HG03108 (cell line): ENCODE results near the gene PIK3CB.
"Not testable (repeated sequence)": the region's sequence is repeated elsewhere in the genome, so short reads cannot be mapped to it uniquely, and the experiment has no call there.

ENCODE experiments used
- ATAC-seq: cut with Tn5 transposase; IDR thresholded peaks from one replicate; pipeline ENCODE4 v1.9.1; 2021; ENCODE audit warnings: moderate library complexity; ENCODE audit not compliant: unreplicated experiment

PIK3CB gene

DNA sequence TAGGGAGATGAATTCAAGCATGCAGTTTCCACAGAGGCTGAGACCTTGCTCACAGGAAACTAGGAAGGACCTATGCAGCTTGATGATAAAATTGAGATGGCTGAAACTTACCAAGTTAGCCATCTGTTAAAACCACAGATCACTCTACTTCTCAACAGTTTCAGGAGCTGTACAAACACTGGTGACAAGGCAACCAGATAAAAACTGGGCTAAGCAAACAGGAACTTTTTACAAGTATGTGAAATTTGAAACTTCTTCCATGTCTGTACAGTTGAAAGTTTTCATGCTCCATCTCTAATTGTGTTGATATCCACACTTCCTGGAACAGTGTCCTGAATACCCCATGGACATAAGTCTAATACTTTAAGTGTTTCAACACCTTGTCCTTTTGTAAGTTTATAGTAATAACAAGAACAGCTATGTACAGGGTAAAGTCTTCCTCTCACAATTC is 147.9 kb downstream of the PIK3CB start:
- peak; percentile 100 for ATAC-seq

GRCh38 chr3:138684396-138684795 is 150.3 kb downstream of the PIK3CB start:
- ATAC-seq, result no peak

DNA sequence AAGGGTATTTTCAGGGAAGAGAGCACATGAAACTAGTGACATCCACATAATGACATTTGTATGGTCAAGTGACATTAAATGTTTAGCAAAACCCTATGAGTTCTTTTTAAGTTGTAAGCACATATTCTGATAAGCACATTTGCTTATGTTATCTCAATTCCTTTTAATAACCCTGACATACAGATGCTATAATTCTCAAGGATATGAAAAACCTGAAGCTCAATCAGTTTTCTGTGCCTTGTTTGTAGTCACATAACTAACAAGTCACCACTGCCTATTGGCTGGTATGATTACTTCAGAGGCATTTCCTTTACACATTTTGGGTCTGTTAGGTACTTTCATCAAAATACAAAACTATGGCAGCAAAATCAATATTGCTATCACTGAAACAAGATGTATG is 152.1 kb downstream of the PIK3CB start:
- no peak for ATAC-seq

DNA sequence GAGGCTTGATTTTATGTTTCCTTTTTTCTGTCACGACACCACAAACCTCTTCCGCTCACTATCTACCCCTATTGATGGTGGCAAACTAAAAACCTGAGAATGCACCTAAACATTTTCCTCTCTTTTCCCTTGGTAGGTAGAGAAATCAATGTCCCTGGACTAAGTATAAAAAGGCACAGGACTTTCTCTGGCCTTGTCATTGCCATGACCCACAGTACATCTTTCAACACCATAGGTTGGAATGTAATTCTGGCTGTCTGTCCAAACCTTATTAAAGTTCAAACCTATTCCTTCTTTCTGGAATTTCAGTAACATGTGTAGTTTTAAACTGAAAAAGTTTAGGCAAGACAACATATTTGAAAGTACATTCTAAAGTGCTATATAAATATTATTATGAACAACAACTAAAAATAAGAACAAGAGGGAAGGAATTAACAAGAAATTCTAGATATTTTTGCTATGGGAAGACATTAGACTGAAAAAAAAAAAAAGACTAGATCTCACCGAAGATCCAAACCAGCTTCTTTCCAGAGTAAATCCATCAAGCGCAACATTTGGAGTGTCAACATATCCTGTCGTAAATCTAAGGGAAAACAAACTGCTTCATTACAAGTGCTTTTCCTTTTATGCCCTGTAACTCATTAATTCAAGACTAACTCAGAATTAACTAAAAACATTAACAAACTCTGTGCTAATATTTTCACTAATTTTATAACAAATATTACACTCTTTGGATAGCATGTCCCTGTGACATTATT is 153.1 kb downstream of the PIK3CB start:
- no peak for ATAC-seq

DNA sequence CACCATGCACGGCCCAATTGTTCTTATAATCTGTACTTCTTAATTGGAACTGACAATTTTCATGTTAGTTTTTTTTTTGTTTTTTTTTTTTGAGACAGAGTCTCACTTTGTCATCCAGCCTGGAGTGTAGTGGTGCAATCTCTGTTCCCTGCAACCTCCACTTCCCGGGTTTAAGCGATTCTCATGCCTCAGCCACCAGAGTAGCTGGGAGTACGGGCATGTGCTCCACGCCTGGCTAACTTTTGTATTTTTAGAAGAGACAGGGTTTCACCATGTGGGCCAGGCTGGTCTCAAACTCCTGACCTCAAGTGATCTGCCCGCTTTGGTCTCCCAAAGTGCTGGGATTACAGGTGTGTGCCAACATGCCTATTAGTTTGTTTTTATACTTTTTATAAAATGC is 153.8 kb downstream of the PIK3CB start:
- not testable (repeated sequence) for ATAC-seq

DNA sequence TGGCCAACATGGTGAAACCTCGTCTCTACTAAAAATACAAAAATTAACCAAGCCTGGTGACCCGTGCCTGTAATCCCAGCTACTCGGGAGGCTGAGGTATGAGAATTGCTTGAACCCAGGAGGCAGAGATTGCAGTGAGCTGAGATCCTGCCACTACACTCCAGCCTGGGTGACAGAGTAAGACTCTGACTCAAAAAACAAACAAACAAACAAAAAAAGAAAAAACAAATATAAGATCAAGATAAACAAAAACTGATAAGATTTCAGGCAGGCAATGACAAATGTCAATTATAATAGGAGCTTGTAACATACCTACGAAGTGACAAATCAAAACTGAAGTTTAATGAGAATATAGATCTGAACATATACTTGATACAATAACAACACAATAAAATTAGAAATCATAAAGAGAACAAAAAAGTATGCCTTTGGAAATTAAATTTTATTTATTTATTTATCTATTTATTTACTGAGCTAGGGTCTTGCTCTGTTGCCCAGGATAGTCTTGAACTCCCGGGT is 155.8 kb downstream of the PIK3CB start:
- no peak for ATAC-seq

DNA sequence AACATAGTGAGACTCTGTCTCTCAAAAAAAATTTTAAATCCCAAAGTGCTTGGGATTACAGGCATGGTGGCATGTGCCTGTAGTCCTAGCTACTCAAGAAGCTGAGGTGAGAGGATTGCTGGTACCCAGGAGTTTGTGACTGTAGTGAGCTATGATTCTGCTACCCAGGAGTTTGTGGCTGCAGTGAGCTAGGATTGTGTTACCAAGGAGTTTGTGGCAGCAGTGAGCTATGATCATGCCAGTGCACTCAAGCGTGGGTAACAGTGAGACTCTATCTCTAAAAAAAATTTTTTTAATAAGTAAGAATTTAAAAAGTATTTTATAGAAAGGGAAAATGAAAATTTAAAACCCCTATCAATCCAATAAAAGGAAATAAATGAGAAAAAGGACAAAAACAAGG is 156.6 kb downstream of the PIK3CB start:
- no peak for ATAC-seq

DNA sequence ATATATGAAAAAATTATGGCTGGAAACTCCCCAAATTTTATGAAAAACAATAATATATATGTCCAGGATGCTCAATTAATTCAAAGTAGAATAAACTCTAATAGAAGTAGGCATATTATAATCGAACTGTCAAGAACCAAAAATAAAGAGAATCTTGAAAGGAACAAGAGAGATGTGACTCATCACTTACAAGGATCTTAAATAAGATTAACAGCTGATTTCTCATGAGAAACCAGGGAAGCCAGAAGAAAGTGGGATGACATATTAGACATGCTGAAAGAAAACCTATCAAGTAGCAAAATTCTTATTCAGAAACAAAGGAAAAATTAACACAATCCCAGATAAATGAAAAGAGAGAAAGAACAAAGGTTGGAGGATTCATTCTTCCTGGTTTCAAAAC is 159.3 kb downstream of the PIK3CB start:
- ATAC-seq, result no peak

DNA sequence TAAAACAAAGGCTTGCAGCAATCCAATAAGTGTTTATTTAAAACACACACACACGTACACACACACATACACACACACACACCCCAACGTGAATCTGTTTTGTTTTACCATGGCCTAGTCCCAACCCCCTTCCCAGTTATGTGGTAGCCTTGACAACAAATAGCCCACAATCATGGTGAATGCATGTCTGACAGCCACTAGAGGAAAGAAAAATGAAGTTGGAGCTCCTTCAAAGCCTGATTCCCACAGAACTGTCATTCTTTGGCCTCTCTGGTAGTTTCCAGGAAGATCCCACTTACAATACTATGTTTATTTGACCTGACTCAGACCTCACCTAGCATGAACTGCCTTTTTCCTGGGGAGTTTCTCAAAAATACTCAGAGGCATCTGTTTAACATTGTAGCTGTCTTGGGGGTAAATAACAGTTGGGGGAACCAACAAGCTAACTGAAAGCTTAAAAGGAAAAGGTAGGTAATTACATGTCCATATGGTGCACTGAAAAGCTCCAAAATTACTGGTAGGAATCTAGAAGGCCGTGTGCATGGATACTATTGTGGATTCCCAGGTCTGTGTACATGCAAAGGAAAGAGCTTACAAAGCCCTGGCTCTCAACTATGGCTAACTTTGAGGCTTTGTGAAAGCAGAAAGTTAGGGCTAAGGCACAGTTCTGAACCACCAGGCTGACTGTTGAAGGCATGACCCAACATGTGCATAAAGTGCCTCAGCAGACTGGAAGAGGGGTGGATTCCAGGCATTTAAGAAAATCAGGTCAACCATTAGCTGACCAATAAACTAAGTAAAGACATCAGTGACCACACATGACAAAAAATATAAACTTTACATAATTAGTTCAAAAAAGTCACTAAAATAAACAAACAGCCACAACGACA is 160.8 kb downstream of the PIK3CB start:
- ATAC-seq, result no peak

DNA sequence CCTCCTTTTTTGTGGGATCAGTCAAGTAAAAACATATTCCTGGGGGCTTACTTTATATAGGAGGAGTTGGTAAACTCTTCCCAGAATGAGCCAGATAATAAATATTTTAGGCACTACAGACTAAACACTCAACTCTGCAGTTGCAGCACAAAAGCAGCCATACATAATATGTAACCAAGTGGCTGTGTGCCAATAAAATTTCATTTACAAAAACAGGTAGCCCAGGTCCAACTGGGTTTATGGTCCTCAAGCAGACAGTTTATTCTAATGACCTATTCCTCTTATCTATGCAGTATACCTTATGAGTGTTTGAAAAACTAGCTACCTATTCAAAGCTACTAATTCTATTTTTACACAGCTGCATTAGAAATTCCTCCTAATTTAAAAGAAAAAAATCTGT is 164.3 kb downstream of the PIK3CB start:
- ATAC-seq, result no peak

DNA sequence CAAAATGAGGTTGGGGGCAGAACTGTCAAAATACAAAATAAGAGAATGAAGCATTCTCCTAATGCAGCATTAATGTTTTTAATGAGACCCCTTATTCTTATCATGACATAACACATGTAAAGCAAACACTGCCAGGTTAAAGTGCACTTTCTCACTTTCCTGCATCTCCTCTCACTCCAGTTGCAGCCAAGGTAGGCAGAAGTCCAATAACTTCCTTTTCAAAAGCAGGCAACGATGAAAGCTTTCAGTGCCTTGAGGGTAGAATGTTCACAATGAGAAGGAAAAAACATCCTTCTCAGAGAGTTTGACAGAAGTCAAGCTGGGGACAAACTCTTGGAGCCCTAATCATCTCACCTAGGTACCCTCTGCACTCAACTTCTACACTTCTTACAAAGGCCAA is 166.6 kb downstream of the PIK3CB start:
- no peak for ATAC-seq

GRCh38 chr3:138657508-138657907 is 177.2 kb downstream of the PIK3CB start:
- no peak for ATAC-seq

- no peak for ATAC-seq
Measured at GRCh38 chr3:138653567-138653966, 181.2 kb downstream of the PIK3CB start.

GRCh38 chr3:138649134-138649533 is 185.6 kb downstream of the PIK3CB start:
- no peak for ATAC-seq

DNA sequence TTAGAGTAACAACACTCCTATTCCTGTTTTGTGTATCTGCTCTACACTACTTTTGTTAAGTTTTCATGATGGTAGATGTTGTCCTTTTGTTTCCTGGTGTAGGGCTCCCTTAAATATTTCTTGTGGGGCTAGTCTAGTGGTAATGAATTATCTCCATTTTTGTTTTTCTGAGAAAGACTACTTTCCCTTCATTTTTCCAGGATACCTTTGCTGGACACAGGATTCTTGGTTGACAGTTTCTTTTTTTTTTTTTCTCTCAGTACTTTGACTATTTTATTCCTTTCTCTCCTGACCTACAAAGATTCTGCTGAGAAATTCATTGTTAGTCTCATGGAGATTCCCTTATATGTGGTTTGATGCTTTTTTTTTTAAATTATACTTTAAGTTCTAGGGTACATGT is 188.2 kb downstream of the PIK3CB start:
- no peak for ATAC-seq

GRCh38 chr3:138646008-138646407 is 188.7 kb downstream of the PIK3CB start:
- no peak for ATAC-seq

GRCh38 chr3:138642927-138643253 is 191.8 kb downstream of the PIK3CB start:
- no peak for ATAC-seq

GRCh38 chr3:138642226-138642926 is 192.4 kb downstream of the PIK3CB start:
- ATAC-seq, result no peak

DNA sequence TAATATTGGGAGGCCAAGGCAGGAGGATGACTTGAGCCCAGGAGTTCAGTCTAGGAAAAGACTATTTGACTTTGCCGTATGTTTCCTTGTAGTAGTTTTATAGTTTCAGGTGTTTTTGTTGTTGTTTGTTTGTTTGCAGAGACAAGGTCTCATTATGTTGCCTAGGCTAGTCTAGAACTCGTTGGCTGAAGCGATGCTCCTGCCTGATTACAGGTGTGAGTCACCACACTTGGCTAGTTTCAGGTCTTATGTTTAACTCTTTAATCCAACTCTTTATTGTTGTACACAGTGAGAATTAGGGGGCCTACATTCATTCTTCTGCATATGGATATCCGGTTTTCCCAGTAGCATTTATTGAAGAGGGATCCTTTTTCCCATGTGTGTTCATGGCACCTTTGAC is 194.2 kb downstream of the PIK3CB start:
- no peak for ATAC-seq

- no peak for ATAC-seq
Measured at GRCh38 chr3:138638641-138639040, 196.1 kb downstream of the PIK3CB start.

DNA sequence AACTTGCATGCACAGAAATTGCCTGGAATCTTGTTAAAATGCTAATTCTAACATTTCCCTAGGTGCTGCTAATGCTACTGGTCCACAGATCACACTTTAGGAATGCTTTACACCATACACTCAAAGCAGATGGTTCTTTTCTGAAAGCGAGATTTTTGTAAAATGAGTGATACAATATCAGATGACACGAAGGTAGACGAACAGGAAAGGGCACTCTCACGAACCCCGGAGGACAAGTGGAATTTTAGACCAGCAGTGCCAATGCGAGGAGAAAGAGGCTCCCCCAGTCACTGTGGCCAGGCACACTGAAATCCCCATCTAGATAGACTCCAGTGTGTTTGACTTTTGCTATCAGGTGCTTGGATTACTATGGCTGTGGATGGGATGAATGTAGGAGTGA is 205.2 kb downstream of the PIK3CB start:
- ATAC-seq, result no peak
